ENCODE data around the gene MYRF. TPM values are rescaled to one million over a fixed set of nuclear protein-coding genes. Genes with fewer than 3 reads are reported as not detected.
A peak's percentile ranks its signal among the peaks of the same experiment; 100 is the strongest.

The MYRF gene
- total and polyA plus RNA-seq, 9 of the 15 experiments (the other 6 are each of a cell fraction or from before 2014, with no cell fraction given) = 2.3 to 25.8 (median 7.1) TPM

GRCh38 chr11:61829806-61830205, 77.4 kb downstream of the MYRF start:
- Histone ChIP-seq H3K36me3 (ENCODE audit: control insufficient read depth, insufficient read depth, low read length) (no peaks in the 10 kb centered on the region), H4K20me1 (replicated peaks; ENCODE audit: control insufficient read depth, insufficient read depth, low read length) (no peaks in the 10 kb centered on the region), H3K4me3 (no peak overlapping the region), H3K4me1 (replicated peaks in 1 of 2; ENCODE audit: control insufficient read depth in 2 of 2, insufficient read depth in 2 of 2, low read length in 2 of 2) (peaks cover 16 to 42% of the 10 kb centered on the region in 2 experiments), H3K27ac (ENCODE audit: extremely low read depth, low read depth, low read length) (no peak overlapping the region), H3K9me3 (replicated peaks; ENCODE audit: control insufficient read depth, insufficient read depth, low read depth, low read length) (no peaks in the 10 kb centered on the region), H3K4me2 (ENCODE audit: insufficient read depth, low read length) (no peak overlapping the region), H3K79me2 (ENCODE audit: control insufficient read depth, insufficient read depth, low read length) (peaks cover 14% of the 10 kb centered on the region; the same call in 2 of the 3 replicates), H2AFZ (ENCODE audit: low read depth, low read length) (no peak overlapping the region), H3K9me1 (ENCODE audit: control insufficient read depth, insufficient read depth, low read length) (peaks cover 10% of the 10 kb centered on the region), H3K9ac (ENCODE audit: insufficient read depth in 1 of 2, low read depth in 2 of 2, low read length in 2 of 2) (peak overlapping the region in 1 of 2 experiments; percentile 10; a peak in 1 of 4 replicates), H3K27me3 (ENCODE audit: control insufficient read depth in 2 of 2, insufficient read depth in 2 of 2, low read length in 2 of 2) (no peaks in the 10 kb centered on the region)
- CTCF ChIA-PET (ENCODE audit: low intra/inter-chr PET ratio) = no interaction called here
- ATAC-seq = no peak
- in situ Hi-C loops (cut with MboI) = no loop called here
- 67% methylated on average over 4 of the region's 4 CpGs for WGBS (ENCODE audit: insufficient coverage, low coverage, missing lambda C conversion rate)
- intact Hi-C loops (cut with micrococcal nuclease) = no loop called here
- TF ChIP-seq ILK (tag; IDR thresholded peaks at IDR 0.05; ENCODE audit: borderline replicate concordance, low read depth) (no peak), MCM5 (IDR thresholded peaks at IDR 0.05; ENCODE audit: low read depth) (no peak), ZFP91 (CRISPR knock-in tag; IDR thresholded peaks at IDR 0.05) (no peak), MITF (IDR thresholded peaks at IDR 0.05) (no peak), BCLAF1 (IDR thresholded peaks at IDR 0.05; ENCODE audit: borderline replicate concordance in 1 of 2, control insufficient read depth in 1 of 2, low read depth in 2 of 2, low read length in 1 of 2) (no peak), SMAD1 (IDR thresholded peaks at IDR 0.05; ENCODE audit: low read depth, low read length, partially characterized antibody) (no peak), NKRF (IDR thresholded peaks at IDR 0.05; ENCODE audit: borderline replicate concordance) (no peak), ZNF232 (CRISPR knock-in tag; IDR thresholded peaks at IDR 0.05) (no peak), NCOA4 (IDR thresholded peaks at IDR 0.05; ENCODE audit: partially characterized antibody) (no peak), ZNF511 (CRISPR knock-in tag; IDR thresholded peaks at IDR 0.05) (no peak), ZFP1 (CRISPR knock-in tag; IDR thresholded peaks at IDR 0.05) (no peak)
- BruUV-seq (replicated peaks) = no TSS peak
- FAIRE-seq = no peak
- no peak for DNase-seq (ENCODE audit: extremely low read depth in 1 of 4, low spot score in 3 of 4)
- POLR2A ChIA-PET = interaction anchor here (0.6 kb wide), 1 partner anchor 657 kb away, joined by 3 read pairs; no protein-coding TSS in a partner anchor

All from K562 (cell line).